Activated CD4-positive, CD25-positive, alpha-beta regulatory T cell treated with anti-CD3 and anti-CD28 coated beads, Interleukin-2, amount 50 U/mL, for 16 hours (primary cell): ENCODE measurements around the gene PFDN6.
"Not testable (repeated sequence)": the region's sequence is repeated elsewhere in the genome, so short reads cannot be mapped to it uniquely, and the experiment has no call there.

Experiments used
- DNase-seq: peaks from one replicate; pipeline ENCODE4 v3.0.0-alpha.2; 2020; ENCODE audit warnings: low read depth, low spot score

The PFDN6 gene

GRCh38 chr6:33288921-33289783, at the start of gene PFDN6, which contains the start of gene WDR46:
TSS of gene PFDN6 (plus strand) at chr6:33289601. CDS start at chr6:33289857, 256 bp downstream.
TSS of gene WDR46 (minus strand) at chr6:33289239. CDS start at chr6:33289170, 69 bp downstream.
- DNase-seq = peak; percentile 73

GRCh38 chr6:33241968-33242367, 47.4 kb upstream of the PFDN6 start:
- DNase-seq = no peak

- no peak for DNase-seq
Observed at GRCh38 chr6:33243476-33243875, 45.9 kb upstream of the PFDN6 start.

GRCh38 chr6:33247977-33248642, 41.3 kb upstream of the PFDN6 start:
- DNase-seq = peak; percentile 85

GRCh38 chr6:33248643-33248931, 40.8 kb upstream of the PFDN6 start:
- DNase-seq = no peak

- peak; percentile 92 for DNase-seq
Observed at GRCh38 chr6:33248932-33249731, 40.3 kb upstream of the PFDN6 start.

GRCh38 chr6:33249732-33250630, 39.4 kb upstream of the PFDN6 start:
- DNase-seq = no peak

GRCh38 chr6:33250731-33251130, 38.7 kb upstream of the PFDN6 start:
- DNase-seq = no peak

GRCh38 chr6:33251395-33252012, 37.9 kb upstream of the PFDN6 start:
- no peak for DNase-seq

GRCh38 chr6:33252759-33253158, 36.6 kb upstream of the PFDN6 start:
- no peak for DNase-seq

GRCh38 chr6:33254591-33254990, 34.8 kb upstream of the PFDN6 start:
- no peak for DNase-seq

- DNase-seq = no peak
Observed at GRCh38 chr6:33259032-33259431, 30.4 kb upstream of the PFDN6 start.

- not testable (repeated sequence) for DNase-seq
Observed at GRCh38 chr6:33262490-33262889, 26.9 kb upstream of the PFDN6 start.

- no peak for DNase-seq
Observed at GRCh38 chr6:33264015-33264414, 25.4 kb upstream of the PFDN6 start.

GRCh38 chr6:33271117-33271467, 18.3 kb upstream of the PFDN6 start:
- DNase-seq = no peak

GRCh38 chr6:33271468-33272274, 17.7 kb upstream of the PFDN6 start, which contains the start of the genes RPS18 and VPS52:
TSS of gene RPS18 (plus strand) at chr6:33272075. CDS start at chr6:33272120, 45 bp downstream.
TSS of gene VPS52 (minus strand) at chr6:33271876. CDS start at chr6:33271675, 201 bp downstream.
- DNase-seq = peak; percentile 88

GRCh38 chr6:33272275-33273128, 16.9 kb upstream of the PFDN6 start:
- DNase-seq = no peak

GRCh38 chr6:33273129-33273923, 16.1 kb upstream of the PFDN6 start:
- no peak for DNase-seq
